NCI-H510A (cell line): ENCODE measurements around the gene TAS1R1.
"Not testable (repeated sequence)": the region's sequence is repeated elsewhere in the genome, so short reads cannot be mapped to it uniquely, and the experiment has no call there.

ENCODE experiments used
- DNase-seq: peaks from one replicate; lab custom pipeline; 2025; lab: John Stamatoyannopoulos, UW

TAS1R1 gene

GRCh38 chr1:6588893-6589520 is 33.9 kb downstream of the TAS1R1 start:
- DNase-seq: no peak

- DNase-seq: no peak
Observed at GRCh38 chr1:6590046-6590445, 34.9 kb downstream of the TAS1R1 start.

DNA sequence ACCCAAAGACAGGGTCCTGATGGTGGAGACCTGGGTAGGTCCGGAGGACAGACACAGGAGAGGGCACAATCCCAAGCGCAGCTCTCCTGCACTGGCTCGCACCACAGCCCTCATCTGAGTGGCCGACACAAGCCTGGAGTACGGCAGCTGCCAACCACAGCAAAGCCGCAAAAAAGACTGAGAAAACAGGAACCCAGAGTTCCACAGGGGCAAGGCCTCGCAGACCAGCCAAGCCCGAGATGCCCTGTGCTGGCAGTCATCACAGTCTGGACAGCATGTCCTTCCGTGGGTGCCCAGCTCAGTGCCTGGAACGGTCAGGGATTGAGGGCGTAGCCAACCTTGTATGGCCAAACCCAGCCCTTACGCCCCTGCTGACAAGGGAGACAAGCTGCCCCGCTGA is 36.1 kb downstream of the TAS1R1 start:
- DNase-seq: no peak

- no peak for DNase-seq
Observed at GRCh38 chr1:6591644-6592043, 36.5 kb downstream of the TAS1R1 start.

GRCh38 chr1:6592441-6592840 is 37.3 kb downstream of the TAS1R1 start:
- no peak for DNase-seq

GRCh38 chr1:6592865-6593593 is 37.9 kb downstream of the TAS1R1 start:
- DNase-seq: no peak

DNA sequence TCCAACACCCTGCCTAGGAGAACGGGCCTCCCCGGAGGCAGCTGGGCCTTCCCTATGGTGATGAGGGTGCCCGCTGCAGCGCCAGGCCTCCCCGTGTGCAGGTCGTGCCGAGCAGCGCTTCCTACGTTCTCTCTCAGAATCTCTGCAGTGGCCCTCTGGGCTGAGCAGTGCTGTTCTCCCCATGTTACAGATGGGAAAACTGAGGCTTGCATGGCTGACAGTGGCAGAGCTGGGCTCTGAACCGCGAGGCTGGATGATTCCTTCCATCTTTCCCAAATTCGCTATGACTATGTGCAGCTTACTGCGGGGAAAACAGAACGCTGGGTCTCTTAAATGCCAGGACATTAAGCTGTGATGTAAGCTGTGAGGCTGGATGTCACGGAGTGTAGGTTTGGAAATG is 38.7 kb downstream of the TAS1R1 start:
- DNase-seq: no peak

DNA sequence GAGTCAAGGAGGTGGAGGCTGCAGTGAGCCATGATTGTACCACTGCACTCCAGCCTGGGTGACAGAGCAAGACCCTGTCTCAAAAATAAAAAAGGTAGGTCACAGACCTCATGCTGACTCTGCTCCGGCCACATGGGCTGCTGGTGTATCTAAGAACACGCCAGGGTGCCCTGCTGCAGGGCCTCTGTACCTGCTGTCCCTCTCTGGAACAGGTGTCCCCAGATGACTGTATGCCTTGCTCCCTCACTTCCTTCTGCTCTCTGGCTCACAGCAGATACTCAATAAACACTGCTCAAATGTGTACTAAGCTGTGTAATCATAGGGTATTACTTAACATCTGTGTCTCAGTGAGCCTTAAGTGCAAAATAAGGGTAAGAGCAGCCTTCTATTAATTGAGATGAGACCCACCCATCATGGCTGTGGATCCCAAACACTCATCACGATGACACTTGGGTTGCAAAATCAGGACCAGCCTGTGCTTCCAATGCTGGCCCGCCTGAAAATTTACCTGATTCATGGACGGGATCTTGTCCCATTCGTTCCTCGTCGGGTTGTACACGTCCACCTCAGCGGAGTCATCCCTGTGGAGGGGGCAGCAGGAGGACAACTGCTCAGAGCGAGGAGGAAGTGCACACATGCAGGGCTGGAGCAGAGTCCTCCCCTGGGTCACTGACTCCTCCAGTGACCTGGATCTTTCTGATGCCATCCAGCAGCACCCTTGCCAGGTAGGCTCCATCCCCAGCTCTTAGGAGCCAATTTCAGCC is 40.1 kb downstream of the TAS1R1 start:
- no peak for DNase-seq

DNA sequence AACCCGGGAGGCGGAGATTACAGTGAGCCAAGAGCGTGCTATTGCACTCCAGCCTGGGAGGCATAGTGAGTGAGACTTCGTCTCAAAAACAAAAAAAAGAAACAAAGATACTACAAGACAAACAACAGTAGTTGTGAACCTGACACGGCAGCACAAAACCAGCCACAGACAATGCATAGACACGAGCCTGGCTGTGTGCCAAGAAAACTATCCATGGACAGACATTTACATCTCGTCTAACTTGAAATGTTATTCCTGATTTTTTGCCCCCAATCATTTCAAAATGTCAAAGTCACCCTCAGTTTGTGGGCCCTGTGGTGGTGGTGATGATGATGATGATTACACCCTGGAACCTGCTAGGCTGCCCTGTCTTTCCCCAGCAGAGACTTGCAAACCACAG is 41.2 kb downstream of the TAS1R1 start:
- no peak for DNase-seq

- no peak for DNase-seq
Observed at GRCh38 chr1:6596886-6597776, 42.0 kb downstream of the TAS1R1 start.

DNA sequence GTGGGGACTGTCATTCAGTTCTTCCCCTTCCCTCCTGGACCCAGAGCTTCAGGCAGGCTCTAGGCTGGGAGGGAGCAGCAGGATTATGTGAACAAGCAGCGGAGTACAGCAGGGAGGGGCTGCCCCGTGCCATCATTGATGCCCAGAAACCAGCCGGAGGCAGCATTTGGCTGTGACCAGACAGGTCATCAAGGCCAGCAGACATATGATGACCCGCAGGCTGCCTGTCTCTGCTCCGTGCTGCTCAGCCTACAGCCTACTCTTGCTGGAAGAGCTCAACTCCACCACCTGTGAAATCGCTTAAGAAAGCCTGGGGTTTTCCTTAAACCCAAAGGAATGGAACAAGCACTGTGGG is 42.6 kb downstream of the TAS1R1 start:
- DNase-seq: no peak

DNA sequence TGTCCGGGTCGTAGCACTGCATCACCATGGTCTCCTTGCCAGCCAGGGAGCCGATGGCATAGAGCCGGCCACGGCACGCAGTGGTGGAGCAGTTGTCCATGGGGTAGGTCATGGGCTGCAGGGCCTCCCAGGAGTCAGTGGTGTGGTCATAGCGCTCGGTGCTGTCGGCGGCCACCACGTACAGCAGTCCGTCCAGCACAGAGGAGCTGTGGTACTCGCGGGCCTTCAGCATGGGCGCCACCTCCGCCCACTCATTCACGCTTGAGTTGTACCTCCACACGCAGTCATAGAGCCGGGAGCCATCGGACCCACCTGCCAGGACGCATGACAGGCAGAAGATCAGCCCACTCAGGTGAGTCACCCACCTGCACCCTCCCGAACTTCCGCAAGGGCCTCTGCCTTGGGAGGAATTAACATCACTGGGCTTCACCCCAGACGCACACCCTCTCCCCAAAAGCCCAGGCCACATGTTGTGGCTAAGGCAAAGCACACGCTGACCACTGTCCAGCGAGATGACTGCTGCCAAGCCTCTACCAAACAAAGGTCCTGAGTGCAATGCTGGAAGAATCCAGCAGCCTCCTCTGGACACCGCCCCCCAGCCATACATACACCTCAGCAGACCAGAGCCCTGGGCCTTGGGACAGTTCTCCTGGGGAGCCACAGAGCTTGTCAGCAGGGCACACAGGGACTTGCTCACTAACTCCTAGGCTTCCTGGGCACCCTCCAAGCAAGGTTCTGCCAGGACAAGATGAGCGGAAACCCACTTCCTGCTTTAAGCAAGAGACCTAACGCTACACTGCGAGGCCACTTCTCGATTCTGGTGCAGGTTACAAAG is 44.3 kb downstream of the TAS1R1 start:
- DNase-seq: no peak

- not testable (repeated sequence) for DNase-seq
Observed at GRCh38 chr1:6599991-6600390, 44.9 kb downstream of the TAS1R1 start.

DNA sequence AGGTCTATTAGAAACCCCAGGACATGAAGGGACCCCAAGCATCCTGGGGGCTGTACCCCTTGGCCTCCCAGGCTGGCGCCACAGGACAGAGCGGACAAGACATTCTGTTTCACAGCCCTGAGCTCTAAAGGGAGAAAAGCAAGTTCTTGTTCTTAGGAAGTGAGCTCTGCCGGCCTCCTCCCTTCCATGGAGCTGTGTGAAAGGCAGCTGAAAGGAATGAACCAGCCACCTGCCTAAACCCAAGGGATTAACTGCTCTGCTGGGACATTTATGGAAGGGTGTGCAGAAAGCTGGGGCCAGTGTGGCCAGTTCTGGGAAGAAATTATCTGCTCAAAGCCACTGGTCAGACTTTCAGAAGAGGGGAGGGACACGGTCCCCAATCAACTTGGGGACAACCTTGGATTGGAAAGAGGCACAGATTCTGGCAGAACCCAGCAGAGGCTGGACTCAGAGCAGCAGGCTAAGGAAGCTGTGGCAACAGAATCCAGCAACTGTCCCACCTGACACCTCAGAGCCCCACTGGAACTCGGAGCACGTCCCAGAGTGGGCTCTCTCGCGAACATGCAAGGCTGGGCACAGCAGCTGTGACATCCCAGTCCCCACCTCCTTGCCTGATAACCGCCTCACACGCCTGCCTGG is 45.4 kb downstream of the TAS1R1 start:
- no peak for DNase-seq

DNA sequence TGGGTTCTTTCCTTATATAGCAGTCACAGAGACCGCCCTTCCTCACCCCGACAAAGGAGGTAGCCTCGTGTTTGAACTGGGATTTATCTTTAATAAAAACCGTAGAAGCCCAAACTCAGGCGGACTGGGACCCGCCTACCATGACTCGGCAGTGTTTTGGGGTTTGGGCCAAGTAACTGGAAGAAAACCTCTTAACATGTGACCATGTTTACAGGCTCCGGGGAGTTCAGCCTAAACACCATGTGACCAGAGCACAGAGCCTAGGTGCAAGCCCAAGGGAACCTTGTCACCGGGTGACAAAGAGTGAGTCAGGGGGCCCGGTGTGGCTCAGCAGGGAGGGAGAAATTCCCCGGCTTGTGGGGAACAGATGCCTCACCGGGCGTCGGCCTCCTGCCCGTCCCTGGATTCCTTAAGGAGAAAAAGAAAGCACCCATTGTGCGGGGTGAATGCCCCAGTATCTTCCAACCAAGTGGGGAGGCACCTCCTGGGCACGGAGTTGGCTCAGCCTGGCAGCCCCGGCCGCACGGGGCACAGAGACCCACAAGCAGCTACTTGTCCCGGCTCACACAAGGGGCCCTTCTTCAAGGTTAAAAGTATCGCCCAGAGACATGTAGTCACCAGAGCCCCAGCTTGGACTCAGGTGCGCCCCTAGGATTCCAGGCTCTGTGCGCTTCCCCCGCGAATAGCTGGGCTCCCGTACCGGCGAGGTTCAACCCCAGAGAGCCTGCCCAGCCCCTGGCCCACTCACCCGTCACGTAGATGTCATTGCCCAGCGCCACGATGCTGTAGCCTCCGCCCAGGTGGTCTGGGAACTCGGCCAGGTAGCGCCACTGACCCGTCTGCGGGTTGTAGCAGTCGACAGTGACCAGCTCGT is 46.2 kb downstream of the TAS1R1 start:
- DNase-seq: no peak

GRCh38 chr1:6601923-6602668 is 47.0 kb downstream of the TAS1R1 start:
- DNase-seq: no peak

GRCh38 chr1:6602669-6603237 is 47.6 kb downstream of the TAS1R1 start, which contains the start of gene KLHL21:
KLHL21 (minus strand) TSS chr1:6602869; CDS start chr1:6602817, 52 bp downstream.
- DNase-seq: peak; percentile 81

GRCh38 chr1:6603238-6603914 is 48.3 kb downstream of the TAS1R1 start:
- DNase-seq: no peak
